Lower leg skin (tissue), 4 donors: ENCODE data around the gene FMNL2. TPM values are rescaled to one million over a fixed set of nuclear protein-coding genes. Genes with fewer than 3 reads are reported as not detected.

ENCODE experiments used
- DNase-seq, 2 donors: peaks; one replicate each; pipeline ENCODE4 v3.0.0-alpha.2; 2019; ENCODE audit warnings: low spot score in 2 of 2
- H3K4me3 ChIP-seq: fragments of 200-600 bp; sonication (generic); 2 replicates; pipeline ENCODE4 v1.5.1; 2017; ENCODE audit warnings: mild to moderate bottlenecking, low read depth; ENCODE audit not compliant: poor library complexity, severe bottlenecking
- CTCF ChIP-seq, 3 donors: fragments of 450-650 bp; IDR thresholded peaks; one replicate each; pipeline ENCODE4 v1.5.1; 2016; ENCODE audit warnings: antibody characterized with exemption in 3 of 3, mild to moderate bottlenecking in 3 of 3, moderate library complexity in 2 of 3
- POLR2A ChIP-seq, 2 donors: fragments of 450-650 bp; IDR thresholded peaks; one replicate each; pipeline ENCODE4 v1.6.1; 2016 to 2017; ENCODE audit warnings: antibody characterized with exemption in 2 of 2, mild to moderate bottlenecking in 1 of 2, moderate library complexity in 1 of 2
- WGBS, 2 donors: methylation state at CpG; one replicate each; pipeline ENCODE4 v1.1.5; 2018; 5-methylcytosine and 5-hydroxymethylcytosine counted together
- intact Hi-C: fragments of 100-400 bp; cut with DNase I; formaldehyde crosslinking; loops from one replicate; pipeline ENCODE4 v1.15.0; 2023; ENCODE audit warnings: low total_unique reads
- total RNA-seq, 4 donors: library from RNA; depleted of rRNA; stranded (reverse); fragments of >200 nt; gene quantifications; one replicate each; pipeline ENCODE4 v1.1.0, GENCODE V29; 2016

FMNL2 gene
- total RNA-seq, 4 donors from 2014 or later = 9.6 to 18.3 (median 12.9) TPM

DNA sequence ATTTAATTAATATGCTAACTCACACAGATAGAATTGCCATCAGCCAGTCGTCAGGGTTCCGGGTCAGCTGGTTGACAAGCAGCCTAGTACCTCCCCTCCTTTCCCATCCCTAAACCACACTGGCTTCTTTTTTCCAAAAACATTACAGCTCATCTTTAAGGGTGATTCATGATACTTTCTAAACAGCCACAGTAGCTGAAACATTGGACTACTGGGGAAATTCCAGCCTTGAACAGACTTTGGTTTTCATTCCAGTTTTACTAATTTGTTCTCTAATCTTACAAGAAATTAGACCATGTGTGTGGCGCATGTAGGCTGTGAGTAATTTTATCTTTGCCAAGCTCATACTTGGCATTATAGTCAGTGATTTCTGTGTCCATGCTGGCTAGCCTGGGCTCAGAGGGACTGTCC lies 110.8 kb downstream of the FMNL2 start:
- intact Hi-C loops = no loop called here
- no peak for TF ChIP-seq POLR2A (IDR thresholded peaks at IDR 0.05)
- TF ChIP-seq CTCF (IDR thresholded peaks at IDR 0.05) = no peak
- no peak for DNase-seq
- 13 to 14% methylated on average over 3 of the region's 3 CpGs for WGBS, 2 donors
- H3K4me3 ChIP-seq = no peak overlapping the region

- WGBS, 2 donors = 30 to 40% methylated on average over 1 of the region's 1 CpG
- TF ChIP-seq POLR2A (IDR thresholded peaks at IDR 0.05) (no peak), CTCF (IDR thresholded peaks at IDR 0.05) (no peak)
- intact Hi-C loops = no loop called here
- no peak for DNase-seq
- no peak overlapping the region for H3K4me3 ChIP-seq
Observed at GRCh38 chr2:152446213-152446612, 111.2 kb downstream of the FMNL2 start.

GRCh38 chr2:152447897-152448296 lies 112.9 kb downstream of the FMNL2 start:
- no peak for DNase-seq
- no peak for TF ChIP-seq CTCF (IDR thresholded peaks at IDR 0.05)
- TF ChIP-seq POLR2A (IDR thresholded peaks at IDR 0.05) = no peak
- intact Hi-C loops = no loop called here
- no peak overlapping the region for H3K4me3 ChIP-seq
- 69 to 84% methylated on average over 1 of the region's 1 CpG for WGBS, 2 donors

DNA sequence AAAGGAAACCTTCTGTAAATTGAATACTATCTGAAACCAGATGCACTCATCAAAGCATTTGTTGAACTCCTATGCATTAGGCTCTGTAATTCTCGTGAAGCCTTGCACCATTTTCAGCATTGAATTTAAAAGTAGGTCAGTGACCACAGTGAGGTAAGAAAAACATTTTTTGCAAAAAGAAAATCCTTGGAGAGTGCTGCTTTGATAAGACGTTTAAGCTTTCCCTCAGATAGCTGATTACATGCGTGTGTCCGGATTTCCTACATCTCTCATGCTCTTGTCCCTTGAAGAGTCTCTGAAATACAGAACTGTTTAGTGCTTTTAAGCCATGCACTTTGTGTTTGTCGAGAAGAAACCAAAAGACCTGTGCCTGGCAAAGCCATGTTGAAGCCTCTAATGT lies 113.6 kb downstream of the FMNL2 start:
- no peak for DNase-seq
- intact Hi-C loops = no loop called here
- TF ChIP-seq CTCF (IDR thresholded peaks at IDR 0.05) (no peak), POLR2A (IDR thresholded peaks at IDR 0.05) (no peak)
- no peak overlapping the region for H3K4me3 ChIP-seq
- 92 to 95% methylated on average over 5 of the region's 5 CpGs for WGBS, 2 donors

DNA sequence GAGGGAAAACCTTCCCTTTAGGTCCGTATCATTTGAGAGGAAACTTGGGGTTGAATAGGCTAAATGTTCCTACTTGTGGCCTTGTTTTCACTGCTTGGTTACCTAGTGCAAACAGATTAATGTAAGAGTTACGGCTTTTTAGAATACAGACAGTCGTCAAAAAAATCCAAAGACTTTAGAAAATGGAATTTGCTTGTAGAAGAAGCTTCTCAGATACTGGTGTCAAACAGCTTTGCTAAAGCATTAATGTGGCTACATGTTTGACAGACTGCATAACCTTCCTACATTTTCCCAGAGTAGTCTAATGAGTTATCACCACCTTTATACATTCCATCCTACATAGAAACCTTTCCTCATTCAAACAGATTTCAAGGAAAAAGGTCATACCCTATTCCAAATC lies 114.6 kb downstream of the FMNL2 start:
- 95% methylated on average over 3 of the region's 3 CpGs for WGBS, 2 donors
- TF ChIP-seq CTCF (IDR thresholded peaks at IDR 0.05) (no peak), POLR2A (IDR thresholded peaks at IDR 0.05) (no peak)
- intact Hi-C loops = no loop called here
- H3K4me3 ChIP-seq = no peak overlapping the region
- DNase-seq = no peak

DNA sequence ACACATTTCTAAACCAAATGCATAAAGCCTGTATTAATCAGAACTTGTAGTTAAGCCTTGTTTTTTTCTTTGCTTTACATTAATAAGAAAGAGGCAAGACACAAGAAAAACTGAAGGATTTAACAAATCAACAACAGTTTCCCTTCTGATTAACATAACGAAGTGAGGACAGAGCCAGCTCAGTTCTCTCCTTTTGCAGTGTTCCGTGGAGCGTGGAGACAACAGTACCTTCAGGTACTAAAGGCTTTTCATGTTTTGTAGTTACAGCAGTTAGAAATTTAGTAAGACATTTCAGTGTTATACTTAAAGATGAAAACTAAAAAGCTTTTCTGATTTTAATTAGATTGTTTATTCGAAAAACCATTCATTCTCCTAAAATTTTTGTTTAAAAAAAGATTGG lies 115.2 kb downstream of the FMNL2 start:
- DNase-seq = no peak
- TF ChIP-seq CTCF (IDR thresholded peaks at IDR 0.05) = no peak
- TF ChIP-seq POLR2A (IDR thresholded peaks at IDR 0.05) = no peak
- intact Hi-C loops = no loop called here
- WGBS, 2 donors = 94 to 95% methylated on average over 4 of the region's 4 CpGs
- H3K4me3 ChIP-seq = no peak overlapping the region
